ENCODE results near the gene ZFYVE9.

ZFYVE9 gene

DNA sequence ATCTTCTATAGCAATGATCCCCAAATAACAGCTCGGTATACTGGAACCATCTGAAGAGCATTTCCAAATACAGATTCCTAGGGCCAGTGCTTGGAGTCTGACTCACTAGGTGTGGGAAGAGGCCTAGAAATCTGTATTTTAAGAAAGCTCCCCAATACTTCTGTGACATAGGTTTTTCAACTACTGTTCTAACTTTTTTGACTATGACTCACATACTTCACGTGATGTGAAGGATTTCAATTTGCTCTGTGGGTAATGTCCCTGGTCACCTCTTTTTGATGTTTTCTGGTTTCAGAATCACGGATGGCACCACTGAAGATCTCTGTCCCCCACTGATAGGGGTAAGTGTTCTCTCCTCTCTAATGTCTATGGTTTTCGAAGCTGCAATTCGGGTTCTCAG is 251.3 kb downstream of the ZFYVE9 start:
- DNase-seq, result no peak

Data from SHP77 treated with DMSO at 0.1 percent for 48 hours (cell line).